K562 (cell line): ENCODE data around the gene FA2H. TPM values are rescaled to one million over a fixed set of nuclear protein-coding genes. Genes with fewer than 3 reads are reported as not detected.

ENCODE experiments used
- ATAC-seq: fragments of 200-7000 bp; cut with Tn5 transposase; 3 replicates; pipeline ENCODE4 v1.9.1; 2020; ENCODE audit warnings: moderate library complexity
- BruUV-seq: library from RNA; stranded (reverse); fragments of 400-500 nt; replicated peaks from 2 replicates; lab custom pipeline; 2021; lab: Mats Ljungman, UMichigan
- CTCF ChIA-PET: fragments of 300-600 bp; formaldehyde crosslinking; extraction: SDS; loops from one replicate; lab custom pipeline; 2021; ENCODE audit warnings: low intra/inter-chr PET ratio; lab: Yijun Ruan, JAX
- POLR2A ChIA-PET: fragments of 300-600, 350-650 bp; sonication (Branson Sonifier 250); formaldehyde crosslinking; extraction: SDS; loops from one replicate; lab custom pipeline; 2021; ENCODE audit warnings: antibody characterized with exemption, inconsistent platforms; lab: Yijun Ruan, JAX
- DNase-seq, 4 experiments: peaks; one replicate each; pipeline versions ENCODE4 v3.0.0 to v3.0.0-alpha.2; 2011 to 2018; ENCODE audit warnings: low spot score in 3 of 4, mixed read lengths in 3 of 4; ENCODE audit errors: extremely low read depth in 1 of 4
- FAIRE-seq: peaks from 2 replicates; lab custom pipeline; 2011; peaks lifted over from hg19 to GRCh38; lab: Jason Lieb, UNC
- H2AFZ ChIP-seq: 2 replicates; pipeline ENCODE4 v1.6.0; 2011; ENCODE audit warnings: low read depth, low read length, control low read depth, inconsistent platforms
- H3K27ac ChIP-seq: fragments of 200-600 bp; 3 replicates; pipeline ENCODE4 v1.8.0; 2011; ENCODE audit warnings: low read depth, mild to moderate bottlenecking, control low read depth, inconsistent platforms, low read length, moderate library complexity, mixed read lengths; ENCODE audit errors: extremely low read depth
- H3K27me3 ChIP-seq, 2 experiments: fragments of 300-600 bp in 1 of 2; 2 replicates in 1 of 2; 3 replicates in 1 of 2; pipeline versions ENCODE4 v1.6.0 to v1.8.0; 2011; ENCODE audit warnings: inconsistent platforms in 2 of 2, low read length in 2 of 2, mild to moderate bottlenecking in 1 of 2, mixed read lengths in 1 of 2, moderate library complexity in 1 of 2; ENCODE audit not compliant: control insufficient read depth in 2 of 2, insufficient read depth in 2 of 2
- H3K36me3 ChIP-seq: fragments of 300-600 bp; 3 replicates; pipeline ENCODE4 v1.8.0; 2011; ENCODE audit warnings: mild to moderate bottlenecking, low read length, inconsistent platforms; ENCODE audit not compliant: control insufficient read depth, insufficient read depth
- H3K4me1 ChIP-seq, 2 experiments: fragments of 200-600 bp in 1 of 2; replicated peaks in 1 of 2; 2 replicates in 1 of 2; 3 replicates in 1 of 2; pipeline versions ENCODE4 v1.5.1 to v1.8.0; 2011; ENCODE audit warnings: inconsistent platforms in 2 of 2, low read length in 2 of 2, mild to moderate bottlenecking in 1 of 2, mixed read lengths in 1 of 2, moderate library complexity in 1 of 2; ENCODE audit not compliant: control insufficient read depth in 2 of 2, insufficient read depth in 2 of 2
- H3K4me2 ChIP-seq: 2 replicates; pipeline ENCODE4 v1.6.1; 2011; ENCODE audit warnings: low read length, control low read depth, inconsistent platforms, mixed read lengths; ENCODE audit not compliant: insufficient read depth
- H3K4me3 ChIP-seq: fragments of 200-600 bp; sonication (generic), shearing (Covaris generic); 2 replicates; pipeline ENCODE4 v1.5.1; 2016; ENCODE audit warnings: control low read depth, inconsistent platforms
- H3K79me2 ChIP-seq: fragments of 200-600 bp; 3 replicates; pipeline ENCODE4 v1.8.0; 2011; ENCODE audit warnings: low read length, inconsistent platforms; ENCODE audit not compliant: control insufficient read depth, insufficient read depth
- H3K9ac ChIP-seq, 2 experiments: 2 replicates each; pipeline versions ENCODE4 v1.6.0 to v1.6.1; 2011; ENCODE audit warnings: low read depth in 2 of 2, low read length in 2 of 2, control low read depth in 1 of 2, inconsistent platforms in 1 of 2, mild to moderate bottlenecking in 1 of 2, mixed read lengths in 1 of 2; ENCODE audit not compliant: insufficient read depth in 1 of 2
- H3K9me1 ChIP-seq: one replicate; pipeline ENCODE4 v1.6.0; 2011; ENCODE audit warnings: inconsistent platforms, mild to moderate bottlenecking, low read length, moderate library complexity; ENCODE audit not compliant: control insufficient read depth, insufficient read depth
- H3K9me3 ChIP-seq: replicated peaks from 2 replicates; pipeline ENCODE4 v1.5.1; 2011; ENCODE audit warnings: low read depth, low read length, inconsistent platforms; ENCODE audit not compliant: control insufficient read depth, insufficient read depth
- H4K20me1 ChIP-seq: replicated peaks from 2 replicates; pipeline ENCODE4 v1.6.1; 2011; ENCODE audit warnings: low read length, inconsistent platforms, mixed read lengths; ENCODE audit not compliant: control insufficient read depth, insufficient read depth
- ELK1 ChIP-seq: sonication (generic); formaldehyde crosslinking; IDR thresholded peaks from 2 replicates; pipeline ENCODE4 v1.8.1; 2022; ENCODE audit warnings: missing genetic modification reagents
- NKRF ChIP-seq: fragments of 450-650 bp; IDR thresholded peaks from 2 replicates; pipeline ENCODE4 v1.6.1; 2016; ENCODE audit warnings: borderline replicate concordance
- TEAD1 ChIP-seq, 2 experiments: fragments of 450-650 bp in 1 of 2; sonication (generic) in 1 of 2; formaldehyde crosslinking; IDR thresholded peaks; 2 replicates each; pipeline versions ENCODE4 v1.4.0 to v1.8.0; 2020 to 2022; ENCODE audit warnings: mild to moderate bottlenecking in 2 of 2, missing genetic modification reagents in 1 of 2
- XRCC3 ChIP-seq: fragments of 450-650 bp; IDR thresholded peaks from 2 replicates; pipeline ENCODE4 v1.6.1; 2017; ENCODE audit warnings: mild to moderate bottlenecking, moderate library complexity
- ZNF76 ChIP-seq: fragments of 250-450 bp; sonication (Bioruptor Pico); IDR thresholded peaks from 2 replicates; pipeline ENCODE4 v1.4.0; 2020; ENCODE audit warnings: mild to moderate bottlenecking, moderate library complexity, borderline replicate concordance
- WGBS: fragments of 100-300 bp; shearing (Covaris generic); methylation state at CpG from one replicate; pipeline ENCODE4 v1.1.6; 2016; ENCODE audit warnings: low coverage, mixed read lengths; ENCODE audit not compliant: insufficient coverage; ENCODE audit errors: missing lambda C conversion rate; 5-methylcytosine and 5-hydroxymethylcytosine counted together
- in situ Hi-C: fragments of 300-500 bp; cut with MboI; formaldehyde crosslinking; loops from 4 replicates; pipeline ENCODE4 v1.15.0; 2018; ENCODE audit warnings: inconsistent platforms, mixed read lengths
- intact Hi-C: fragments of 100-400 bp; cut with micrococcal nuclease; formaldehyde crosslinking; loops from 2 replicates; pipeline ENCODE4 v1.14.2; 2022
- polyA plus RNA-seq, 8 experiments: library from polyadenylated mRNA; depleted of rRNA in 4 of 8; stranded (reverse) in 5 of 8; unstranded in 3 of 8; fragments of >200 nt; fragmentation: Nextera tagmentation in 2 of 8; fragmentation: Illumina TruSeq in 1 of 8; extraction: Ambion mirVana in 2 of 8; extraction: Trizol in 1 of 8; gene quantifications; 2 replicates each; pipeline versions ENCODE4 v1.2.1 to v1.2.3, GENCODE V29; 2011 to 2014; ENCODE audit warnings: inconsistent platforms in 1 of 8, missing spikeins in 1 of 8
- total RNA-seq, 7 experiments: library from RNA; depleted of rRNA in 6 of 7; stranded (reverse); fragments of >200 nt in 6 of 7; fragmentation: Illumina TruSeq in 2 of 7; extraction: Trizol in 2 of 7; gene quantifications; 2 replicates each; pipeline versions ENCODE4 v1.2.1 to v1.2.3, GENCODE V29; 2011 to 2021; ENCODE audit warnings: low replicate concordance in 1 of 7

Gene FA2H
- total and polyA plus RNA-seq, 9 of the 15 experiments (the other 6 are each of a cell fraction or from before 2014, with no cell fraction given), result not detected

- POLR2A ChIA-PET, result interaction anchor here (1.4 kb wide), 1 partner anchor 13 kb away, joined by 4 read pairs; the partner anchor contains the start of gene MLKL
- 3% methylated on average over 10 of the region's 10 CpGs for WGBS
- Histone ChIP-seq H3K9me3 (no peaks in the 10 kb centered on the region), H3K79me2 (no peaks in the 10 kb centered on the region), H3K4me2 (no peak overlapping the region), H3K36me3 (no peaks in the 10 kb centered on the region), H3K4me1 (peaks cover 0 to 17% of the 10 kb centered on the region in 2 experiments; a peak in 2 of 5 replicates), H4K20me1 (no peaks in the 10 kb centered on the region), H3K9me1 (no peaks in the 10 kb centered on the region), H3K9ac (no peak overlapping the region), H3K27me3 (peaks cover 18 to 41% of the 10 kb centered on the region in 2 experiments; a peak in 4 of 5 replicates), H2AFZ (no peak overlapping the region), H3K27ac (no peak overlapping the region), H3K4me3 (no peak overlapping the region)
- CTCF ChIA-PET, result interaction anchor here (0.8 kb wide), 1 partner anchor 149 kb away, joined by 3 read pairs; no protein-coding TSS in a partner anchor
- intact Hi-C loops, result no loop called here
- FAIRE-seq (no peak), ATAC-seq (no peak), DNase-seq (peak in 1 of 4 experiments; percentile 4)
- no TSS peak for BruUV-seq
- TF ChIP-seq ELK1 (CRISPR knock-in tag) (no peak), TEAD1 (CRISPR knock-in tag; IDR thresholded peaks at IDR 0.05) (no peak), XRCC3 (no peak), NKRF (no peak), ZNF76 (CRISPR knock-in tag) (no peak)
- in situ Hi-C loops, result loop anchor here (25.0 kb wide), 1 partner anchor 423 kb away; the partner anchor contains the start of gene ZFP1
Measured at GRCh38 chr16:74713876-74714275, 60.7 kb downstream of the FA2H start.
